Measurements from ENCODE around the gene BAIAP2L2.
A peak's percentile ranks its signal among the peaks of the same experiment; 100 is the strongest.

BAIAP2L2 gene

DNA sequence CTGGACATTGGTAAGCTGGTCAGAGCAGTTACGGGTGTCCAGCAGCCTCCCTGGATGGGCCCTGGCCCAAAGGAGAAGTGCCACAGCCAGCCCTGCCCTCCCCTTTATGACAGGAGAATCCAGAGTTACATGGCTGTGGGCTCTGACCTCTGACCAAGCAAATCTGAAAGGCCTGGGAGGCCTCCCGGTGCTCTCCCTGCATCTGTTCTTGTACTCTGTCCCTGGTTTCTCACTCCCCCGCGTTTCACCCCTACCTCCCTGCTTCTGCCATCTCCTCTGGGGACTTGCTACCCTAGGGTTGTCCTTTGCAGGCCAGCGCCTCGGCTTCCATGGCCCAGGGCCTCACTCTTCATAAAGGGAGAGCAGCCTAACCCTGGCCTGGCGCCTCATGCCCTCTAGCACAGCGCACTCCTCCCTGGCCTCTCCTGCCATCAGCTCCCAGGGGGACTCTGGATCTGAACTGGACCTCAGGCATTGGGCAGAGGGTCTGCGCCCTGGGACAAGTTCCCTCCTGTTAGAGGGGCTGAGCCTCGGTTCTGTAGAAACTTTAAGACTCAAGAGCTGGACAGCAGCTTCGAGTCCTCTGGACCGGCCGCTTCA lies 42.6 kb downstream of the BAIAP2L2 start:
- Histone ChIP-seq H3K4me1 (peaks cover 15 to 58% (median 36%) of the 10 kb centered on the region in 4 donors), H3K27ac (peak overlapping the region; percentile 91 to 97), H3K9me3 (no peaks in the 10 kb centered on the region), H3K4me3 (no peak overlapping the region), H3K36me3 (peaks cover 19 to 96% (median 42%) of the 10 kb centered on the region in 3 donors), H3K27me3 (no peaks in the 10 kb centered on the region)
- intact Hi-C loops (cut with DNase I; ENCODE audit: low total_unique reads), result loop anchor here (5.0 kb wide), 2 partner anchors 284 to 439 kb away; partner anchors contain the start of gene DDX17
- TF ChIP-seq CTCF (IDR thresholded peaks at IDR 0.05), result no peak
- DNase-seq, result no peak

- no peaks in the 10 kb centered on the region for H3K27me3 ChIP-seq
- H3K4me3 ChIP-seq, result no peak overlapping the region
- DNase-seq, result no peak
- intact Hi-C loops (cut with DNase I; ENCODE audit: low total_unique reads), result loop anchor here (5.0 kb wide), 2 partner anchors 285 to 440 kb away; partner anchors contain the start of gene DDX17
- no peak for TF ChIP-seq CTCF (IDR thresholded peaks at IDR 0.05)
- H3K27ac ChIP-seq, result peak overlapping the region; percentile 91 to 97
- H3K9me3 ChIP-seq, result no peaks in the 10 kb centered on the region
- H3K36me3 ChIP-seq, result peaks cover 17 to 94% (median 35%) of the 10 kb centered on the region in 3 donors
- peaks cover 15 to 52% (median 36%) of the 10 kb centered on the region in 4 donors for H3K4me1 ChIP-seq
These were observed 43.5 kb downstream of the BAIAP2L2 start for GRCh38 chr22:38067028-38067415.

DNA sequence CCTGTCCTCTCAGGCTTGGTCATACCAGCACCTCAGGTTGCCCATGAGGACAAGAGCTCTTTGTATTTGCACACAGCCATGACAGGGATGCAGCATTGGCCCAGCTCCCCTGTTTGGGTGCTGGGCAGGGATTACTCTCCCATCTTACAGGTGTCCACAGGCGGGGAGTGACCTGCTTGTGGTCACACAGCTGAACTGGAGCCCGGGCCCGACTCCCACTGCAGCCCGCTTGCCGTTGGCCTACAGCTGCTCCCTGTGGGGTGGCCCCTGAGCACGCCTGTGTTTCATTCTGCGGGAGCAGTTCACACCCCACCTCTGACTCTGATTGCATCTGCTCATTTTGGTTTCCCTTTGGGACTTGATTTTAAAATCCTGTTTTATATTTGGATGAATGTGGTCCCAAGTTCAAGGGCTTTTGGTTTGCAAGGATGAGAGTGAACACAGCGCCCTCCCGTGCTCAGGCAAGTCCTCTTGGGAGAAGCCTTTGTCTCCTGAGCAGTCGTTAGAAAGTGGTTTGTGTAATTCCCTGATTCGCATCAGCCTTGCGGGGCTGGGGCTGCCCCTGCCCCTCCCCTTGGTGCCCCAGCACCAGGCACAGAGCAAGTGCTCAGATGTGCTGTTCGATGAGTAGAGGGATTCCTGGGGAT lies 44.0 kb downstream of the BAIAP2L2 start:
- peaks cover 17 to 94% (median 34%) of the 10 kb centered on the region in 3 donors for H3K36me3 ChIP-seq
- intact Hi-C loops (cut with DNase I; ENCODE audit: low total_unique reads), result loop anchor here (5.0 kb wide), 2 partner anchors 286 to 441 kb away; partner anchors contain the start of gene DDX17
- no peak overlapping the region for H3K4me3 ChIP-seq
- peak overlapping the region; percentile 91 to 97 for H3K27ac ChIP-seq
- no peak for DNase-seq
- H3K9me3 ChIP-seq, result no peaks in the 10 kb centered on the region
- no peaks in the 10 kb centered on the region for H3K27me3 ChIP-seq
- H3K4me1 ChIP-seq, result peaks cover 15 to 48% (median 35%) of the 10 kb centered on the region in 4 donors
- no peak for TF ChIP-seq CTCF (IDR thresholded peaks at IDR 0.05)

DNA sequence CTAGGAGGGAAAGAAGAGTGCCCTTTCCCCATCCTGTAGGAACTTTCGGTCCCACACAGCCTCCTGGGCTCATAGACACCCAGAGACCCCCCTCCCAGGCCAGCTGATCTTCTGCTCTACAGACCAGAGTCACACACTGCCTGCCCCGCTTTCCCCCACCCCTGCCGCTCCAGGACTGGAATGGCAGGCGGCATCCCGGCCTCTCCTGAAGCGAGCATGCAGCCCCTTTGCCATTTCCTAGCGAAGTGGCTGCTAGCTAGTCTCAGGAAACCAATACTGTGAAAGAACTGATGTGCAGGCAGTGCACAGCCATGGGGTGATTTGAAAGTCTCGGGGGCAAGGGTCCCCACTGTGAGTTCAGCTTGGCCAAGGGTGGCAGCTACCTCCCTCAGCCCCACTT lies 44.9 kb downstream of the BAIAP2L2 start:
- TF ChIP-seq CTCF (IDR thresholded peaks at IDR 0.05), result no peak
- no peak for DNase-seq
- Histone ChIP-seq H3K4me1 (peaks cover 13 to 39% (median 26%) of the 10 kb centered on the region in 4 donors), H3K27ac (no peak overlapping the region), H3K27me3 (no peaks in the 10 kb centered on the region), H3K4me3 (no peak overlapping the region), H3K36me3 (peaks cover 17 to 94% (median 30%) of the 10 kb centered on the region in 3 donors), H3K9me3 (no peaks in the 10 kb centered on the region)
- intact Hi-C loops (cut with DNase I; ENCODE audit: low total_unique reads), result loop anchor here (5.0 kb wide), 2 partner anchors 287 to 442 kb away; partner anchors contain the start of gene DDX17

GRCh38 chr22:38062791-38063190 lies 47.7 kb downstream of the BAIAP2L2 start:
- DNase-seq, result peak in 1 of 2 donors; percentile 60
- peaks cover 0 to 18% (median 6%) of the 10 kb centered on the region in 4 donors for H3K4me1 ChIP-seq
- no peak for TF ChIP-seq CTCF (IDR thresholded peaks at IDR 0.05)
- peaks cover 24 to 89% (median 34%) of the 10 kb centered on the region in 3 donors for H3K36me3 ChIP-seq
- intact Hi-C loops (cut with DNase I; ENCODE audit: low total_unique reads), result no loop called here
- H3K9me3 ChIP-seq, result no peaks in the 10 kb centered on the region
- H3K27ac ChIP-seq, result peak overlapping the region; percentile 5 to 30
- no peak overlapping the region for H3K4me3 ChIP-seq
- no peaks in the 10 kb centered on the region for H3K27me3 ChIP-seq

Data from tibial artery (tissue), 4 donors.